GM19023 (cell line): ENCODE measurements around the gene PON3.

ENCODE experiments used
- ATAC-seq: cut with Tn5 transposase; IDR thresholded peaks from one replicate; pipeline ENCODE4 v1.9.1; 2021; ENCODE audit warnings: mild to moderate bottlenecking, moderate library complexity; ENCODE audit not compliant: unreplicated experiment

PON3 gene

GRCh38 chr7:95309951-95310350 is 86.2 kb downstream of the PON3 start:
- no peak for ATAC-seq
